T-helper 2 cell (primary cell): ENCODE measurements around the gene SLC6A11.

ENCODE experiments used
- DNase-seq, 5 experiments: peaks; one replicate each; pipeline versions ENCODE4 v3.0.0 to v3.0.0-alpha.2; 2012 to 2022

Gene SLC6A11

GRCh38 chr3:10890665-10891064 lies 74.6 kb downstream of the SLC6A11 start:
- no peak for DNase-seq

- no peak for DNase-seq
Measured at GRCh38 chr3:10892622-10893021, 76.6 kb downstream of the SLC6A11 start.

GRCh38 chr3:10901296-10901945 lies 85.4 kb downstream of the SLC6A11 start:
- DNase-seq: no peak

GRCh38 chr3:10907262-10907661 lies 91.2 kb downstream of the SLC6A11 start:
- DNase-seq: no peak

- no peak for DNase-seq
Measured at GRCh38 chr3:10910367-10910766, 94.3 kb downstream of the SLC6A11 start.

GRCh38 chr3:10911350-10912002 lies 95.4 kb downstream of the SLC6A11 start:
- no peak for DNase-seq

- no peak for DNase-seq
Measured at GRCh38 chr3:10912786-10913185, 96.8 kb downstream of the SLC6A11 start.

- DNase-seq: no peak
Measured at GRCh38 chr3:10915376-10915775, 99.3 kb downstream of the SLC6A11 start.

GRCh38 chr3:10917176-10917575 lies 101.1 kb downstream of the SLC6A11 start:
- DNase-seq: no peak

GRCh38 chr3:10918011-10918410 lies 102.0 kb downstream of the SLC6A11 start:
- DNase-seq: no peak

GRCh38 chr3:10919636-10920035 lies 103.6 kb downstream of the SLC6A11 start:
- no peak for DNase-seq

GRCh38 chr3:10925436-10926255 lies 109.6 kb downstream of the SLC6A11 start:
- DNase-seq: no peak

- no peak for DNase-seq
Measured at GRCh38 chr3:10926256-10926810, 110.3 kb downstream of the SLC6A11 start.

GRCh38 chr3:10926811-10927521 lies 110.9 kb downstream of the SLC6A11 start:
- DNase-seq: no peak

- DNase-seq: no peak
Measured at GRCh38 chr3:10927551-10927950, 111.5 kb downstream of the SLC6A11 start.

GRCh38 chr3:10928407-10928960 lies 112.5 kb downstream of the SLC6A11 start:
- DNase-seq: no peak

- no peak for DNase-seq
Measured at GRCh38 chr3:10928961-10929471, 113.0 kb downstream of the SLC6A11 start.

GRCh38 chr3:10929978-10930665 lies 114.1 kb downstream of the SLC6A11 start:
- no peak for DNase-seq

GRCh38 chr3:10930666-10931040 lies 114.6 kb downstream of the SLC6A11 start:
- no peak for DNase-seq

GRCh38 chr3:10932596-10932995 lies 116.6 kb downstream of the SLC6A11 start:
- no peak for DNase-seq

- no peak for DNase-seq
Measured at GRCh38 chr3:10933021-10933420, 117.0 kb downstream of the SLC6A11 start.

GRCh38 chr3:10933470-10933804 lies 117.4 kb downstream of the SLC6A11 start:
- DNase-seq: no peak
